CD4-positive, alpha-beta T cell treated with Interleukin-17A for 4 hours (primary cell): ENCODE data around the gene FLNC.

ENCODE experiments used
- DNase-seq: peaks from one replicate; pipeline ENCODE4 v3.0.0-alpha.2; 2020; ENCODE audit warnings: mixed read lengths

FLNC gene

GRCh38 chr7:128863433-128863989 is 33.3 kb downstream of the FLNC start:
- peak; percentile 39 for DNase-seq

GRCh38 chr7:128865303-128865702 is 35.1 kb downstream of the FLNC start:
- no peak for DNase-seq

- DNase-seq, result no peak
These were observed 36.0 kb downstream of the FLNC start for GRCh38 chr7:128865996-128866877.

GRCh38 chr7:128867241-128867640 is 37.0 kb downstream of the FLNC start:
- no peak for DNase-seq

- DNase-seq, result no peak
These were observed 37.8 kb downstream of the FLNC start for GRCh38 chr7:128867842-128868623.

GRCh38 chr7:128868624-128869137 is 38.5 kb downstream of the FLNC start:
- DNase-seq, result no peak

- peak; percentile 54 for DNase-seq
These were observed 39.1 kb downstream of the FLNC start for GRCh38 chr7:128869138-128869943.

GRCh38 chr7:128869944-128870285 is 39.7 kb downstream of the FLNC start:
- DNase-seq, result peak; percentile 28

GRCh38 chr7:128871050-128871449 is 40.8 kb downstream of the FLNC start:
- no peak for DNase-seq

GRCh38 chr7:128872394-128872824 is 42.2 kb downstream of the FLNC start:
- no peak for DNase-seq

- DNase-seq, result no peak
These were observed 43.0 kb downstream of the FLNC start for GRCh38 chr7:128873234-128873633.

- no peak for DNase-seq
These were observed 44.2 kb downstream of the FLNC start for GRCh38 chr7:128874140-128875031.

GRCh38 chr7:128875523-128875948 is 45.3 kb downstream of the FLNC start:
- no peak for DNase-seq

GRCh38 chr7:128876127-128876526 is 45.9 kb downstream of the FLNC start:
- DNase-seq, result no peak

GRCh38 chr7:128876586-128876977 is 46.4 kb downstream of the FLNC start:
- DNase-seq, result no peak

GRCh38 chr7:128876978-128877755 is 47.0 kb downstream of the FLNC start:
- no peak for DNase-seq

GRCh38 chr7:128877756-128878120 is 47.5 kb downstream of the FLNC start:
- no peak for DNase-seq

- no peak for DNase-seq
These were observed 48.3 kb downstream of the FLNC start for GRCh38 chr7:128878226-128879105.

- DNase-seq, result no peak
These were observed 49.3 kb downstream of the FLNC start for GRCh38 chr7:128879461-128879938.
